T47D (cell line): ENCODE data around the gene TACR1.

Experiments
- DNase-seq, 2 experiments: peaks; one replicate each; pipeline versions ENCODE4 v3.0.0 to v3.0.0-alpha.2; 2011 to 2012; ENCODE audit warnings: low read depth in 1 of 2, low spot score in 1 of 2
- JUND ChIP-seq: IDR thresholded peaks from 2 replicates; pipeline ENCODE4 v1.6.1; 2012; ENCODE audit warnings: low read depth
- in situ Hi-C: cut with HindIII; loops from 2 replicates; pipeline ENCODE4 v1.10.0; 2016; ENCODE audit warnings: low sequenced_read_pairs, low pct_unique_long_range_greater_than_20kb

Gene TACR1

DNA sequence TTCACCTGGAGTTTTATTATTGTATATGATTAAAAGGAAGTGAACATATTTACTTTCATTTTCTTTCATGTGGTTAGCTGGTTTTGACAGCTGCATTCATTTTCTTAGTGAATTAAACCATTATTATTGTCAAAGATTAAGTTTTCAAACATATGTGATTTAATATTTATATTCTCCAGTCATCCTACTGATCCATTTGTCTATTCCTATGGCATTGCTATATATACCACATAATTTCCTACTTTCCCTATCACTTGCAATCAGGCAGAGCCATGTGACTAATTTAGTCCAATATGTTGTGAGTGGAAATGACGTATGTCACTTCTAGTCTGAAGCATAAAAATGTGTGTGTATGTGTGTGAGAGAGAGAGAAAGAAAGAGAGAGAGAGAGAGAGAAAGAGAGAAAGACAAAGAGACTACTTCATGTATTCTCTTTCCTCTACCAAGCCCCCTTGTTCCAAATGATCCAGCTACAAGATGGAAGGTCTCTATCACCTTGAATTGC, 12.0 kb upstream of the TACR1 start:
- no peak for TF ChIP-seq JUND
- in situ Hi-C loops, result no loop called here
- no peak for DNase-seq

DNA sequence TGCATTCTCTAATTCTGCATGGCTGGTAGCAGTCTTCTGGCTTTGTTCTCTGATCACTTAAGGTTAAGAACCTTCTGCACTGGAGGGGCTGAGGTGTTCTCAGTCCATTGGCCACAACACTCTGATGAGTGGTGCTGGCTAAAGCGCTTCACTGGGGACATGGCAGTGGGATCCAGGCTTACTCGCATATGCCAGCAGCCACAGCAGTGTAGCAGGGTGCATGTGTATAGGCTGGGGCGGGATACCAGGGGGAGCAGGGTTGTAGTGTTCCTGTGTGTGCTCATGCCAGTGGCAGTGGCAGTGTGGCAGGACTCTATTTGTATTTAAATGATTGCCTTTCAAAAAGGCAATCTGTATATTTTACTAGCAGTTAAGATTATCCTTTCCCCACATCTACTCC, 11.1 kb upstream of the TACR1 start:
- no peak for DNase-seq
- TF ChIP-seq JUND, result no peak
- in situ Hi-C loops, result no loop called here

DNA sequence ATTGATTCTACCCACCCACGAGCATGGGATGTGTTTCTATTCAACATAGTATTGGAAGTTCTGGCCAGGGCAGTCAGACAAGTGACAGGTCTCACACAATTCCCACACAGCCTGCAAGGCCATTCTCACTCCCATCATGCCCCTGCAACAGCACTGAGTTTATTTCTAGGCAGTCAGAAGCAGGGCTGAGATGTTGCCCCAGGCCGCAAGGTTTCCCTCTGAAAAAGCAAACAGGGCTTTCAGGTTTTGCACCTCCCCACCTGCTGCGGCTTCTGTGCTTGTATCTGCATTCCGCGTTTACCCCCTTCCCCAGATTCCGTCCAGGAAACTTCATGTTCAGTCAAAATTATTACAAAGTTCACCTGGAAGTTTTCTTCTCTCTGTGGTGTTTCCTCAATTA, 9.4 kb upstream of the TACR1 start:
- DNase-seq, result peak in 1 of 2 experiments; percentile 24
- in situ Hi-C loops, result no loop called here
- no peak for TF ChIP-seq JUND

DNA sequence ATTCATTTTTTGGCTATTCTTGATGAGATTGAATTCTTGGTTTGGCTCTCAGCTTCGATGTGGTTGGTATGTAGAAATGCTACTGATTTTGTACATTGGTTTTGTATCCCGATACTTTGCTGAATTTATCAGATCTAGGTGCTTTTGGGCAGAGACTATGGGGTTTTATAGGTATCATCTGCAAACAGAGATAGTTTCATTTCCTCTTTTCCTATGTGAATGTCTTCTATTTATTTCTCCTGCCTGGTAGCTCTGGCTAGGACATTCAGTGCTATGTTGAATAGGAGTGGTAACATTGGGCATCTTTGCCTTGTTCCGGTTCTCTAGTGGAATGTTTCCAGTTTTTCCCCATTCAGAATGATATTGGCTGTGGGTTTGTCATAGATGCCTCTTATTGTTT, 5.5 kb upstream of the TACR1 start:
- no peak for DNase-seq
- in situ Hi-C loops, result no loop called here
- TF ChIP-seq JUND, result no peak

DNA sequence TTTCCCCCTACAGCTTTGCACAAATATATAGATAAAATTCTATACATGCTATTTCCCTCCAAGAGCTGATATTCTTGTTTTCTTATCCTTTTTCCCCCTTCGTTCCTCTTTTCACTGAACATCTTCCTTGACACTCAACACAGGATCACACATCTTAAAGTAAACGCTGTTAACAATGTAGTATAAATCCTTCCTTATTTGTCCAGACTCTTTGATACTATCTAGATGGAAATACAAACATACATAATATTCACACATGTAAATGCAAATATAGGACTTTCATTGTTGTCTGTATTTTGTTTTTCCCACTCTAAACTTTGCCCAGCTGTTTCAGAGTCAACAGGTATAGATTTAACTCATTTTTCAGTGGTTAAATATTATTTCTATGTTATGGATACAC, 3.0 kb upstream of the TACR1 start:
- DNase-seq, result peak; percentile 11 to 62
- in situ Hi-C loops, result no loop called here
- TF ChIP-seq JUND, result no peak

DNA sequence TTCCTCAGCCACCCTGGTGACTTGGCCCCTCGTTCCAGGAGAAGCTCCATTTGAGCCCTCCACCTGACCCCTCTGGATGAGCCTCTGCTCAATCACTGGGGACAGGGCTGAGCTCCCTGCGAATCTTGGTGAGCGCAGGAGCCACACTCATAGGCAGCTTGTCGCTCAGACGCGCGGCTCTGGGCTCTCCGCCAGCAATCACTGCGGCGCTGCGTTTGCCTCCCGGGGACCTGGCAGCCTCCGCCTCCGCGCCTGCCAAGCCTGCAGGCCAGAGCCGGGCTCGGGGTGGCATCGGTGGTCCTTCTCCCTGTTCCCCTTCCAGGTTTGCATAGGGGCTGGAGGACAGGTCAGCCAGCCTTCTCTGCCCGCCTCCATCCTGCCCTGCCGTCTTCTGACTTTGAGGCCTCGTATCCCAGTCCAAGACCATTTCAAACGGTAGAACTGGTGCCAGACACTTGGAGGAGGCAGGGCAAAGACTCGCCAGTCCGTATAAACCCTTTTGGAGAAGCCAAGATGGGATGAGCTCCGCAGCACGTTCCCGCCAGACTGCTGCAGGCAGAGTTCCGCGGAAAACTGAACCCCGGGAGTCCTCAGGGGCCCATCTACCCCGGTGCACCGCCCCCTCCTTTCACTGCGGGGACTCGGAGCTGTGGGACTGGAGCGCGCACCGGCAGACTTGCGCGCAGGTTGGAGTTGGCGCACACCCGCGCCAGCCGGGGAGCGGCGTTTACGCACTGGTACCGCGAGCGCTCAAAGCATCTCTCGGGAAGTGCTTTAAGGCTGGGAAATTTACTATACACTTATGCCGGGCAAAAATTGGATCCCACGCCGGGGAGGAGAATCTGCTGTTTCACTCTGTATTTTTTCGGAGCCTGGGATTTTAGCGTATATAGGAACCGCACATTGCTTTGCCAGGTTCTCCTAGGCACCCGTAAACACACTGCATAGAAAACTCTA, 1.1 kb upstream of the TACR1 start:
- peak; percentile 19 to 28 for DNase-seq

DNA sequence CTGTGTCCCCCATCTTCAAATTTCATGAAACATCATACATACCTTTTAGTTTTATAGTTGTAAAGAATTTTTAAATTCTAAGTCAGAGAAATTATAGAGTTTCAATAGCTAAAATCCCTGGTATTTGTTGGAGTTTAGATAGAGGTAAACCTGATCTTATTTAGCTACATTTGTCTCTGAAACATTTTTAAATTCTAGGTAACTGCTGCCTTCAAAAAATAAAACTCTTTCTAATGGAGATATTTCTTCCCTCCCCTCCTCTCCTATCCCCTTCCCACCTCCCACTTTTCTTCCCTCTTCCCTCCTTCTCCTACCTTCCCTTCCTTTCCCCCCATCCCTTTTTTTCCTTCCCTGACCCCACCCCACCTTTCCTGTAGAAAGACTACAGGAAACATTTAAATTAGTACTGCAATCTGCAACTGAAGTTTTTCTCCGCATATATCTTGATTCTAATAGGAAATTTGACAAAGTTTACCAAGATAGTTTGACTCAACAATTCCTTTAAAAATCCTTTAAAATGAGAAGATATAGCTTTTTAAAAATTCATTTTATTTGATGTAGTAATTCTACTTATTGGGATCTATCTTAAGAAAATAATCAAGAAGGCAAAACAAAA, 4.1 kb downstream of the TACR1 start:
- TF ChIP-seq JUND, result no peak
- in situ Hi-C loops, result no loop called here
- DNase-seq, result no peak

More for the DNA sequence above, 1.1 kb upstream of the TACR1 start:
- no peak for TF ChIP-seq JUND
- in situ Hi-C loops, result no loop called here

DNA sequence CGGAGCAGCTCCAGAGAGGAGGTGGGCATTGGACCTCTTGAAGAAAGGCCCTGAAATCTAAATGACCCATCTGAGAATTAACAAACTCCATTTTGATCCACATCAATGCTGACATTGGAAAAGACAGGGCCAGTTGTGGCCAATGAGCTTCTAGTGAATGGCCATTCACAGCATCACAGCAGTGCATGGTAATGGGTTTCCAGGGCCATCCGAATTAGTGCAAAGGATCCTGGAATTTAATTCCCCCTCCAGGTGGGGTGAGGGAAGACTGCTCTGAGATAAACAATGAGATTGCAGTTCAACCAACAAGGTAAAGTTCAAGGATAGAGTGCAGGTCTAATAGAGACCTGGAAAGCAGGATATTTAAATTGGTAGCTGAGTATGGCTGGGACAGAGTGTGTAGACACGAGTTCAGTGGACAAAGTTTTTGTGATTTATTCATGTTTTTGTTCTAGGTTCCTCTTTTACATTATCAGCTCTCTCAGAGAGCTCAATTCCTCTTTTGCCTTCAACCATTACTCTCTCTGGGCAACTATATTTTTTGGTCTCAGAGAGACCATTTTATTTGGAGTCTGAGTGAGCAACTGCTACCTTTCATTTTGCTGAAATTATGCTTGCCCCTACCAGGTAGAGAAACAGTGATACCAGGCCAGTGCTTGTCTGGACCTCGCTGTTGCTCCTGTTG, 5.0 kb downstream of the TACR1 start:
- in situ Hi-C loops, result no loop called here
- DNase-seq, result no peak
- no peak for TF ChIP-seq JUND

DNA sequence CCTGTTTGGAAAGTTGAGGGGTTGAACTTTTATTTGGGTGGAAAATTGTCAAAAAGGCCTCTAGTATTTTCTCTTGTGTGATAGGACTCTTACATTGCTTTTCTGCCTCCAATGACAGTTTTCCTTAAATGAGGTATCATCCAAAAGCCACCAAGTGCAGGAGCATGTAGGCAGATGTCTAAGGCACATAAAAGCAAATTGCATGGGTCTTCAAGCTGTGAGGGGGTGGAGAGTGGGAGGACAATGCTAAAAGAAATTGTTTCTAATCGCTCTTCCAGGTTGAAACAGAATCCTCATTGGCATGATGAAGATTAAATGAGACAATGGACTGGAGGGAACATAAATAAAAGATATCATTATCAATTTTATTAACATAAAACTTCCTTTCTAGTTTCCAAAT, 6.8 kb downstream of the TACR1 start:
- in situ Hi-C loops, result no loop called here

DNA sequence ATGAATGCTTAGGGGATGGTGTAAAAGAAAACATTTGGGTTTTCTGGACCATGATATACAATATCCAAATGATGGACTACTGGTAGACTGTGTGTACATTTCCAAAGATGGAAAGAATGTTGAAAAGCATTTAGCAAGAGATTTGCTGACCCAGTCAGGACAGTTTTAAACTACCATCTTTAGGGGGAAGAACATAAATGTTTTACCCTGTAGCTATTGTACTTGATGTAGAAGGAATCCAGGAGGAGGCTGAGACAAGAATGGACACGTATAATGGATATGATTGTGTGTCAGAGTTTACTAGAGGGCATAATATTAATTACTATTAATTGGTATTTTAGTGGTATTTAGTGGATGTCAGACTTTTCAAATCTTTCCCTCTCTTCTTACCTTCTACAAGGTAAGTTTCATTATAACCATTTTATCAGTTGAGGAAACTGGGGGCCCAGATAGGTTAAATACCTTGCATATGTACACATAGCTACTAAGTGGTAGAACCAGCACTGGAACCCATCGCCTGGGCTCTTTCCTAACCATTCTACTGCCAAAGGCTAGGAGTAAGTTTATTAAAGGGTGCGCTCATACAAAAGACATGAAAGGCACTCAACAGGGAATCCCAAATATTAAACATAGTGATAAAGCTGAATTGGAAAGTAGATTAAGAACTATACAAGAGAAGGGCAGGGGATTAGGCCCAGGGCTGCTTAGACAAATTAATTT, 8.9 kb downstream of the TACR1 start:
- in situ Hi-C loops, result no loop called here
- no peak for TF ChIP-seq JUND
- no peak for DNase-seq

More for the DNA sequence above, 6.8 kb downstream of the TACR1 start:
- no peak for TF ChIP-seq JUND
- no peak for DNase-seq

DNA sequence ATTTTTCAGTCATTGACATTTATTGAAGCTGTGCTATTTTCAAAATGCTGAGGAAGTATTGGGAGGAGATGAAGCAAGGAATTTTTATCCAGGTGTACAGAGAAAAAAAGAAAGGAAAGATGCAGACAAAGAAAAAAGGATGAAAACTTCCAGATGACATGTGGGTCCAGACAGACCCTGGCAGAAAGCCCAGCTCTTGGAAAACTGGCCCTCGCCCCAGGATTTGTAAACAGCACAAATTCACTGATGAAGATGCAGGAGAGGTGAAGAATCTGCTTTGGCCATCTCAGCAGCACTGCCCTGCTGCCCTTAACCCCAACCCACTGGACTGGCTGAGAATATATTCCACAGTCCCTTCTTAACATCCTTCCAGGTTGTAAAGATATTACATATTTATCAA, 12.5 kb downstream of the TACR1 start:
- DNase-seq, result no peak
- TF ChIP-seq JUND, result no peak
- in situ Hi-C loops, result no loop called here

DNA sequence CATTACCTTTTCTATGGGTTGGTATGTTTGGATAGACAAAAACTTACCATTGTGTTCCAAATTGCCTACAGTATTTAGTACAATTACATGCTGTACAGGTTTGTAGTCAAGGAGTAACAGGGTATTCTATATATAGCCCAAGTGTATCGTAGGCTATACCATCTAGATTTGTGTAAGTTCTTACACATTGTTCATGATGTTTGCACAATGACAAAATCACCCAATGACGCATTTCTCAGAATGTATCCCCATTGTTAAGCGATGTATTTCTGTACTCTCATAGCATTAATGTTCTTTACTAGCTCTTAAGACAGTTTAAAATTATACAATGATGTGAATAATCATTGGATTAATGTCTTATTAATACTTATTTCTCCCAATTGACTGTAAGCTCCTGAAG, 16.7 kb downstream of the TACR1 start:
- DNase-seq, result no peak
- TF ChIP-seq JUND, result no peak
- in situ Hi-C loops, result no loop called here
